ENCODE measurements around the gene ARL5C. TPM values are rescaled to one million over a fixed set of nuclear protein-coding genes. Genes with fewer than 3 reads are reported as not detected.

The ARL5C gene
- total RNA-seq, 1 donor from 2014 or later = not detected

DNA sequence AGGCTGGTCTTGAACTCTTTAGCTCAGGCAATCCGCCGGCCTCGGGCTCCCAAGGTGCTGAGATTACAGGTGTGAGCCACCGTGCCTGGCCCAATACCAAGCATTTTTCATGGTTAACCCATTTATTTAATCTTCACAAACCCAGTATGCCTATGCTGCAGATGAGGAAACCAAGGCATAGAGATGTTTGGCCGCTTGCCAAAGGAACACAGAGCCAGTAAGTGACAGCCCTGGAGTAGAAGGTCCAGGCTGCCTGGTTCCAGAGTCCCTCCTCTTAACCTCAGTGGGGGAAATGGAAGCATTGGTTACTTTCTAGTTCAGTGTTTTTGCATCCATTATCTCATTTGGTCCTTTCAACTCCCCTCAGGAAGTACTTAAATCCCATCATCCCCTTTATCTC, 15.3 kb upstream of the ARL5C start:
- Mint-ChIP-seq H3K27me3 (ENCODE audit: low read depth, unreplicated experiment) (no peaks in the 10 kb centered on the region), H3K9me3 (ENCODE audit: unreplicated experiment) (peaks cover 4% of the 10 kb centered on the region), H3K4me1 (ENCODE audit: low read depth, unreplicated experiment) (no peaks in the 10 kb centered on the region), H3K4me3 (ENCODE audit: unreplicated experiment) (no peak overlapping the region), H3K36me3 (ENCODE audit: low read depth, unreplicated experiment) (peaks cover 37% of the 10 kb centered on the region), H3K27ac (ENCODE audit: unreplicated experiment) (no peak overlapping the region)
- Histone ChIP-seq H3K36me3 (ENCODE audit: insufficient read depth, low read length) (peaks cover 30% of the 10 kb centered on the region), H3K4me2 (ENCODE audit: low read length) (no peak overlapping the region), H3K27ac (ENCODE audit: low read depth, low read length) (no peak overlapping the region), H3K9ac (ENCODE audit: low read length) (no peak overlapping the region), H2AFZ (ENCODE audit: low read depth, low read length) (no peak overlapping the region), H3K9me3 (ENCODE audit: insufficient read depth, low read depth, low read length) (no peaks in the 10 kb centered on the region), H3K4me3 (ENCODE audit: insufficient read depth, low read depth, low read length) (no peak overlapping the region), H3K4me1 (ENCODE audit: insufficient read depth, low read length) (peaks cover 3% of the 10 kb centered on the region), H4K20me1 (ENCODE audit: insufficient read depth, low read length) (peaks cover 40% of the 10 kb centered on the region), H3K27me3 (ENCODE audit: insufficient read depth, low read length) (no peaks in the 10 kb centered on the region), H3K79me2 (ENCODE audit: insufficient read depth, low read length) (no peaks in the 10 kb centered on the region)
- TF ChIP-seq EZH2 (IDR thresholded peaks at IDR 0.05; ENCODE audit: insufficient read depth, low read length) (no peak), CTCF (IDR thresholded peaks at IDR 0.05; ENCODE audit: insufficient read depth, low read depth, low read length) (no peak)
- no peak for FAIRE-seq
- DNase-seq (ENCODE audit: low read depth) = no peak

- no peaks in the 10 kb centered on the region for H3K4me1 Mint-ChIP-seq (ENCODE audit: low read depth, unreplicated experiment)
- peaks cover 2% of the 10 kb centered on the region for H3K9me3 Mint-ChIP-seq (ENCODE audit: unreplicated experiment)
- no peak overlapping the region for H3K4me3 Mint-ChIP-seq (ENCODE audit: unreplicated experiment)
- H3K27ac ChIP-seq (ENCODE audit: low read depth, low read length) = no peak overlapping the region
- H3K4me3 ChIP-seq (ENCODE audit: insufficient read depth, low read depth, low read length) = no peak overlapping the region
- H3K4me2 ChIP-seq (ENCODE audit: low read length) = no peak overlapping the region
- H3K79me2 ChIP-seq (ENCODE audit: insufficient read depth, low read length) = no peaks in the 10 kb centered on the region
- H3K27me3 ChIP-seq (ENCODE audit: insufficient read depth, low read length) = no peaks in the 10 kb centered on the region
- peaks cover 28% of the 10 kb centered on the region for H3K36me3 ChIP-seq (ENCODE audit: insufficient read depth, low read length)
- H3K9ac ChIP-seq (ENCODE audit: low read length) = no peak overlapping the region
- TF ChIP-seq EZH2 (IDR thresholded peaks at IDR 0.05; ENCODE audit: insufficient read depth, low read length) = no peak
- TF ChIP-seq CTCF (IDR thresholded peaks at IDR 0.05; ENCODE audit: insufficient read depth, low read depth, low read length) = no peak
- no peaks in the 10 kb centered on the region for H3K9me3 ChIP-seq (ENCODE audit: insufficient read depth, low read depth, low read length)
- H2AFZ ChIP-seq (ENCODE audit: low read depth, low read length) = no peak overlapping the region
- DNase-seq (ENCODE audit: low read depth) (no peak), FAIRE-seq (no peak)
- H4K20me1 ChIP-seq (ENCODE audit: insufficient read depth, low read length) = peaks cover 60% of the 10 kb centered on the region
- H3K36me3 Mint-ChIP-seq (ENCODE audit: low read depth, unreplicated experiment) = peaks cover 36% of the 10 kb centered on the region
- no peaks in the 10 kb centered on the region for H3K27me3 Mint-ChIP-seq (ENCODE audit: low read depth, unreplicated experiment)
- peaks cover 8% of the 10 kb centered on the region for H3K4me1 ChIP-seq (ENCODE audit: insufficient read depth, low read length)
- no peak overlapping the region for H3K27ac Mint-ChIP-seq (ENCODE audit: unreplicated experiment)
These were observed 12.6 kb upstream of the ARL5C start for GRCh38 chr17:39178536-39178935.

DNA sequence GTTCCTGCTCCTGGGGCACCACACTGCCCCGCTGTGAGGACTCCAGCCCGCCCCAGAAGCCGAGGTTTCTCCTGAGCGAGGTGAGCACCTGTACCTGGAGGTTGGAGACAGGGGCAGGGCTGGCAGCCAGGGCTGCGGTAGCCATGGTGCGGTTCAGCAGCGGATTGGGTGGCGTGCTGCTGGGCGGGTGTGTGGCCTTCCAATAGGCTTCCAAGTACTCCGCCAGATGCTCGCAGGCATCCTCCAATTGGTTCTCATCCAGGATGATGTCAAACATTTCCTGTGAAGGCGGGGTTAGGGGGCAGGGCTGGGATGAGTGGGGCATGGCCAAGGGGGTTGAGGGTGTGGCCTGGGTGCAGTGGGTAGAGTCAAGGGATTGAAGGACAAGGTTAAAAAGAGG, 11.3 kb upstream of the ARL5C start:
- DNase-seq (ENCODE audit: low read depth) (no peak), FAIRE-seq (no peak)
- peaks cover 22% of the 10 kb centered on the region for H3K36me3 ChIP-seq (ENCODE audit: insufficient read depth, low read length)
- H3K79me2 ChIP-seq (ENCODE audit: insufficient read depth, low read length) = no peaks in the 10 kb centered on the region
- Mint-ChIP-seq H3K27ac (ENCODE audit: unreplicated experiment) (peak overlapping the region; percentile 41), H3K36me3 (ENCODE audit: low read depth, unreplicated experiment) (peaks cover 27% of the 10 kb centered on the region), H3K9me3 (ENCODE audit: unreplicated experiment) (no peaks in the 10 kb centered on the region), H3K4me3 (ENCODE audit: unreplicated experiment) (no peak overlapping the region), H3K4me1 (ENCODE audit: low read depth, unreplicated experiment) (no peaks in the 10 kb centered on the region), H3K27me3 (ENCODE audit: low read depth, unreplicated experiment) (peaks cover 1% of the 10 kb centered on the region)
- peaks cover 52% of the 10 kb centered on the region for H4K20me1 ChIP-seq (ENCODE audit: insufficient read depth, low read length)
- peaks cover 8% of the 10 kb centered on the region for H3K4me1 ChIP-seq (ENCODE audit: insufficient read depth, low read length)
- no peak overlapping the region for H3K4me2 ChIP-seq (ENCODE audit: low read length)
- no peak overlapping the region for H3K27ac ChIP-seq (ENCODE audit: low read depth, low read length)
- H3K9me3 ChIP-seq (ENCODE audit: insufficient read depth, low read depth, low read length) = no peaks in the 10 kb centered on the region
- no peak overlapping the region for H2AFZ ChIP-seq (ENCODE audit: low read depth, low read length)
- no peak overlapping the region for H3K4me3 ChIP-seq (ENCODE audit: insufficient read depth, low read depth, low read length)
- TF ChIP-seq CTCF (IDR thresholded peaks at IDR 0.05; ENCODE audit: insufficient read depth, low read depth, low read length) (no peak), EZH2 (IDR thresholded peaks at IDR 0.05; ENCODE audit: insufficient read depth, low read length) (no peak)
- no peak overlapping the region for H3K9ac ChIP-seq (ENCODE audit: low read length)
- no peaks in the 10 kb centered on the region for H3K27me3 ChIP-seq (ENCODE audit: insufficient read depth, low read length)
